Endothelial cell of umbilical vein (primary cell): Measurements from ENCODE around the gene FLACC1. TPM values are rescaled to one million over a fixed set of nuclear protein-coding genes. Genes with fewer than 3 reads are reported as not detected.

Source experiments
- BruUV-seq: library from RNA; stranded (reverse); fragments of 400-500 nt; replicated peaks from 2 replicates; lab custom pipeline; 2021; lab: Mats Ljungman, UMichigan
- CTCF ChIA-PET: fragments of 300-600, 350-600 bp; sonication (Branson Sonifier 250); formaldehyde crosslinking; loops from one replicate; lab custom pipeline; 2021; ENCODE audit warnings: antibody characterized with exemption, inconsistent platforms; lab: Charles Lee
- POLR2A ChIA-PET: fragments of 300-600, 350-600 bp; sonication (Branson Sonifier 250); formaldehyde crosslinking; loops from one replicate; lab custom pipeline; 2021; ENCODE audit warnings: antibody characterized with exemption, inconsistent platforms; lab: Charles Lee
- DNase-seq: peaks from one replicate; pipeline ENCODE4 v3.0.0-alpha.2; 2011; ENCODE audit warnings: low read depth, low spot score
- FAIRE-seq: peaks from 2 replicates; lab custom pipeline; 2011; peaks lifted over from hg19 to GRCh38; lab: Jason Lieb, UNC
- H2AFZ ChIP-seq: 2 replicates; pipeline ENCODE4 v1.6.0; 2012; ENCODE audit warnings: low read depth, low read length, control low read depth, inconsistent platforms
- H3K27ac ChIP-seq: 2 replicates; pipeline ENCODE4 v1.5.1; 2011; ENCODE audit warnings: low read depth, mild to moderate bottlenecking, control low read depth, low read length, moderate library complexity; ENCODE audit not compliant: insufficient read depth
- H3K27me3 ChIP-seq, 2 experiments: 2 replicates each; pipeline versions ENCODE4 v1.6.0 to v1.6.1; 2011; ENCODE audit warnings: low read length in 2 of 2, mixed read lengths in 1 of 2; ENCODE audit not compliant: control insufficient read depth in 2 of 2, insufficient read depth in 2 of 2
- H3K36me3 ChIP-seq, 2 experiments: 2 replicates in 1 of 2; 3 replicates in 1 of 2; pipeline ENCODE4 v1.5.1; 2011; ENCODE audit warnings: low read length in 2 of 2, mild to moderate bottlenecking in 1 of 2, moderate library complexity in 1 of 2; ENCODE audit not compliant: control insufficient read depth in 2 of 2, insufficient read depth in 2 of 2; ENCODE audit errors: extremely low read depth in 1 of 2
- H3K4me1 ChIP-seq: 3 replicates; pipeline ENCODE4 v1.5.1; 2011; ENCODE audit warnings: mild to moderate bottlenecking, low read length; ENCODE audit not compliant: control insufficient read depth, insufficient read depth; ENCODE audit errors: extremely low read depth
- H3K4me2 ChIP-seq: 2 replicates; pipeline ENCODE4 v1.6.1; 2011; ENCODE audit warnings: low read length, control low read depth, mixed read lengths; ENCODE audit not compliant: insufficient read depth
- H3K4me3 ChIP-seq, 3 experiments: fragments of 200-600 bp in 1 of 3; sonication (generic), shearing (Covaris generic) in 1 of 3; replicated peaks in 1 of 3; 2 replicates each; pipeline ENCODE4 v1.5.1; 2011 to 2016; ENCODE audit warnings: control low read depth in 3 of 3, low read length in 3 of 3, mild to moderate bottlenecking in 2 of 3, inconsistent platforms in 1 of 3, low read depth in 1 of 3, moderate library complexity in 1 of 3; ENCODE audit not compliant: insufficient read depth in 1 of 3
- H3K79me2 ChIP-seq: 2 replicates; pipeline ENCODE4 v1.6.0; 2012; ENCODE audit warnings: low read length, inconsistent platforms; ENCODE audit not compliant: control insufficient read depth, insufficient read depth
- H3K9ac ChIP-seq: replicated peaks from 2 replicates; pipeline ENCODE3; 2011; ENCODE audit warnings: low read length, control low read depth; ENCODE audit not compliant: insufficient read depth; ENCODE audit errors: extremely low read depth
- H3K9me1 ChIP-seq: replicated peaks from 3 replicates; pipeline ENCODE4 v1.6.0; 2011; ENCODE audit warnings: mild to moderate bottlenecking, low read length; ENCODE audit not compliant: control insufficient read depth, insufficient read depth; ENCODE audit errors: extremely low read depth
- H3K9me3 ChIP-seq: replicated peaks from 2 replicates; pipeline ENCODE4 v1.5.1; 2012; ENCODE audit warnings: low read length, inconsistent platforms; ENCODE audit not compliant: control insufficient read depth, insufficient read depth
- H4K20me1 ChIP-seq: replicated peaks from 2 replicates; pipeline ENCODE3; 2011; ENCODE audit warnings: mild to moderate bottlenecking, low read length; ENCODE audit not compliant: control insufficient read depth, insufficient read depth; ENCODE audit errors: extremely low read depth
- CTCF ChIP-seq, 2 donors: IDR thresholded peaks; 1 replicate in 1 of 2; 2 replicates in 1 of 2; pipeline ENCODE4 v1.5.1; 2011; ENCODE audit warnings: low read length in 2 of 2, mild to moderate bottlenecking in 2 of 2, moderate library complexity in 2 of 2, control low read depth in 1 of 2, inconsistent platforms in 1 of 2, low read depth in 1 of 2; ENCODE audit not compliant: insufficient read depth in 1 of 2; ENCODE audit errors: extremely low read depth in 1 of 2
- EZH2 ChIP-seq: IDR thresholded peaks from 2 replicates; pipeline ENCODE4 v1.6.1; 2012; ENCODE audit warnings: borderline replicate concordance, low read depth, mild to moderate bottlenecking, moderate library complexity, low read length, inconsistent platforms; ENCODE audit not compliant: severe bottlenecking
- FOS ChIP-seq: IDR thresholded peaks from 2 replicates; pipeline ENCODE4 v1.6.1; 2011; ENCODE audit warnings: mild to moderate bottlenecking, low read length, moderate library complexity, borderline replicate concordance; ENCODE audit not compliant: insufficient read depth
- GATA2 ChIP-seq: IDR thresholded peaks from 2 replicates; pipeline ENCODE4 v1.7.0; 2011; ENCODE audit warnings: low read depth, mild to moderate bottlenecking, moderate library complexity, mixed read lengths, low read length; ENCODE audit not compliant: insufficient read length, insufficient read depth
- JUN ChIP-seq: IDR thresholded peaks from 2 replicates; pipeline ENCODE4 v1.6.1; 2011; ENCODE audit warnings: borderline replicate concordance, low read depth; ENCODE audit not compliant: insufficient read length, insufficient read depth
- MAX ChIP-seq: IDR thresholded peaks from 2 replicates; pipeline ENCODE4 v1.6.1; 2011; ENCODE audit not compliant: insufficient read depth, insufficient read length
- MYC ChIP-seq: IDR thresholded peaks from one replicate; pipeline ENCODE4 v1.6.1; 2011; ENCODE audit warnings: mild to moderate bottlenecking, low read depth, low read length
- POLR2A ChIP-seq: IDR thresholded peaks from 2 replicates; pipeline ENCODE4 v1.6.1; 2012; ENCODE audit warnings: low read depth, mild to moderate bottlenecking, control low read depth, low read length
- POLR2AphosphoS5 ChIP-seq: IDR thresholded peaks from 2 replicates; pipeline ENCODE4 v1.6.1; 2012; ENCODE audit warnings: low read depth, mild to moderate bottlenecking, control low read depth, low read length, moderate library complexity; ENCODE audit not compliant: insufficient read depth
- dilution Hi-C: fragments of 300-500 bp; cut with MboI; formaldehyde crosslinking; loops from one replicate; pipeline ENCODE4 v1.15.0; 2019; ENCODE audit warnings: low sequenced_read_pairs; ENCODE audit not compliant: extremely low pct_ligation_motif_present
- intact Hi-C: fragments of 100-400 bp; cut with micrococcal nuclease; formaldehyde crosslinking; loops from one replicate; pipeline ENCODE4 v1.10.0; 2022
- polyA plus RNA-seq, 4 experiments: library from polyadenylated mRNA; depleted of rRNA in 3 of 4; stranded (reverse) in 3 of 4; unstranded in 1 of 4; fragments of >200 nt; gene quantifications; 2 replicates each; pipeline versions ENCODE4 v1.2.1 to v1.2.3, GENCODE V29; 2011 to 2012; ENCODE audit warnings: missing spikeins in 1 of 4
- total RNA-seq: library from RNA; stranded (reverse); gene quantifications from 2 replicates; pipeline ENCODE4 v1.2.3, GENCODE V29; 2021

The FLACC1 gene
- total and polyA plus RNA-seq, 2 donors (not counting 3 experiments of a cell fraction or from before 2014, with no cell fraction given) = 0.11 to 1.4 TPM

GRCh38 chr2:201257381-201257955 is 99.7 kb downstream of the FLACC1 start:
- POLR2A ChIA-PET = no interaction called here
- intact Hi-C loops = loop anchor here (5.0 kb wide), 3 partner anchors 105 to 440 kb away; partner anchors contain the start of gene MPP4
- BruUV-seq = no TSS peak

More at GRCh38 chr2:201257381-201257955, 99.7 kb downstream of the FLACC1 start:
- Histone ChIP-seq H3K79me2 (peaks cover 10% of the 10 kb centered on the region), H3K9me1 (no peaks in the 10 kb centered on the region), H3K4me2 (peak overlapping the region; percentile 92), H3K9ac (peak overlapping the region; percentile 96), H3K27ac (peak overlapping the region; percentile 98), H4K20me1 (no peaks in the 10 kb centered on the region), H3K4me3 (peak overlapping the region; percentile 43 to 80 (median 78)), H3K4me1 (peaks cover 30% of the 10 kb centered on the region), H3K36me3 (no peaks in the 10 kb centered on the region), H2AFZ (peak overlapping the region; percentile 89), H3K27me3 (no peaks in the 10 kb centered on the region), H3K9me3 (no peaks in the 10 kb centered on the region)
- CTCF ChIA-PET = interaction anchor here (0.6 to 1.2 kb wide), 3 partner anchors 15 to 176 kb away, joined by 3 read pairs; partner anchors contain the start of gene CASP10
- FAIRE-seq (no peak), DNase-seq (no peak)
- dilution Hi-C loops = no loop called here
- TF ChIP-seq POLR2A = peak; percentile 48
- peak; percentile 40 for TF ChIP-seq POLR2AphosphoS5
- TF ChIP-seq FOS = no peak
- TF ChIP-seq CTCF (IDR thresholded peaks at IDR 0.05; ENCODE audit: extremely low read depth in 1 of 2, insufficient read depth in 1 of 2, low read depth in 1 of 2, low read length in 2 of 2) = no peak
- TF ChIP-seq GATA2 = no peak
- no peak for TF ChIP-seq MAX
- TF ChIP-seq JUN = no peak
- no peak for TF ChIP-seq MYC
- TF ChIP-seq EZH2 = no peak
